NCI-H2227 (cell line): ENCODE data around the gene ACADM.
A peak's percentile ranks its signal among the peaks of the same experiment; 100 is the strongest.
"Not testable (repeated sequence)": the region's sequence is repeated elsewhere in the genome, so short reads cannot be mapped to it uniquely, and the experiment has no call there.

Source experiments
- DNase-seq: peaks from one replicate; lab custom pipeline; 2025; ENCODE audit not compliant: unreplicated experiment; lab: John Stamatoyannopoulos, UW

ACADM gene

DNA sequence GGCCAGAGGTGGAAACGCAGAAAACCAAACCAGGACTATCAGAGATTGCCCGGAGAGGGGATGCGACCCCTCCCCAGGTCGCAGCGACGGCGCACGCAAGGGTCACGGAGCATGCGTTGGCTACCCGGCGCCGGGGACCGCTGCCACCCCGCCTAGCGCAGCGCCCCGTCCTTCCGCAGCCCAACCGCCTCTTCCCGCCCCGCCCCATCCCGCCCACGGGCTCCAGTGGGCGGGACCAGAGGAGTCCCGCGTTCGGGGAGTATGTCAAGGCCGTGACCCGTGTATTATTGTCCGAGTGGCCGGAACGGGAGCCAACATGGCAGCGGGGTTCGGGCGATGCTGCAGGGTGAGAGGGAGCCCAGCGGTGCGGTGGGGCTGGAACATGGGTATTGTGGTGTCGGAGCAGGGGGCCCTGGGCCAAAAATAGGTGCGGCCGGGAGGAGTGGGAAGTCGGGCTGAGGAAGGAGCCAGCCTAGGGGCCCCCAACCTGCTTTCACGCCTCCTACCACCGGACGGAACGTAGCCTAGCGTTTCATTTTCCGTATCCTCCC, at the start of gene ACADM:
Gene ACADM (plus strand): TSS at position 238 of the 551 bp plus-strand sequence. CDS start 79 bp downstream, at position 317.
- peak; percentile 90 for DNase-seq

DNA sequence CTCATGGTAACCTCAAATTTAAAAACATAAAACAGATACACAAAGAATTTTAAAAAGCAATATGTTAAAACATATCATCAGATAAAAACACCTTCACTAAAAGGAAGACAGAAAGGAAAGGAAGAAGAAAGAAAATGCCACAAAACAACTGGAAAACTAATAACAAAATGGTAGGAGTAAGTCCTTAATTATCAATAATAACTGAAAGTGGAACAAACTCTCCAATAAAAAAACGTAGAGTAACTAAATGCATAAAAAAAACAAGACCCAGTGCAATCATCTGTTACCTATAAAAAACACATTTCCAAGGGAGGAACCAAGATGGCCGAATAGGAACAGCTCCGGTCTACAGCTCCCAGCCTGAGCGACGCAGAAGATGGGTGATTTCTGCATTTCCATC, 47.1 kb upstream of the ACADM start:
- DNase-seq, result peak; percentile 20

DNA sequence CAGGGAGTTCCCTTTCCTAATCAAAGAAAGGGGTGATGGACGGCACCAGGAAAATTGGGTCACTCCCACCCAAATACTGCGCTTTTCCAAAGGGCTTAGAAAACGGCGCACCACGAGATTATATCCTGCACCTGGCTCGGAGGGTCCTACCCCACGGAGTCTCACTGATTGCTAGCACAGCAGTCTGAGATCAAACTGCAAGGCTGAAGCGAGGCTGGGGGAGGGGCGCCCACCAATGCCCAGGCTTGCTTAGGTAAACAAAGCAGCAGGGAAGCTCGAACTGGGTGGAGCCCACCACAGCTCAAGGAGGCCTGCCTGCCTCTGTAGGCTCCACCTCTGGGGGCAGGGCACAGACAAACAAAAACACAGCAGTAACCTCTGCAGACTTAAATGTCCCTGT, 46.5 kb upstream of the ACADM start:
- peak; percentile 31 for DNase-seq

DNA sequence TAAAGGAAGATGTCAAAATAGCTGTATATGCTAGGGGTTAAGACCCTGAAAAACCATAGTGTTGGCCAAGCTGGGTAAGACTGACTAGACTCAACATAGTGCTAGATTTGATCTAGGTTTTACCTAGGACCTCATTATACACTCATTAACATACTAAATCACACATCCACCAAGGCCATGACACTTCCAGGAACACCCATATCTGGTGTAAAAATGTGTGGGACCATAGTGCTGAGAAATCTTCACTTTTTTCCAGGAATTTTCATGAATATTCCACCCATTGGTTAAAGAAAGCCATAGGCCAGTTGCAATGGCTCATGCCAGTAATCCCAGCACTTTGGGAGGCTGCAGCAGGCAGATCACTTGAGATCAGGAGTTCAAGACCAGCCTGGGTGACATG, 34.0 kb upstream of the ACADM start:
- no peak for DNase-seq

DNA sequence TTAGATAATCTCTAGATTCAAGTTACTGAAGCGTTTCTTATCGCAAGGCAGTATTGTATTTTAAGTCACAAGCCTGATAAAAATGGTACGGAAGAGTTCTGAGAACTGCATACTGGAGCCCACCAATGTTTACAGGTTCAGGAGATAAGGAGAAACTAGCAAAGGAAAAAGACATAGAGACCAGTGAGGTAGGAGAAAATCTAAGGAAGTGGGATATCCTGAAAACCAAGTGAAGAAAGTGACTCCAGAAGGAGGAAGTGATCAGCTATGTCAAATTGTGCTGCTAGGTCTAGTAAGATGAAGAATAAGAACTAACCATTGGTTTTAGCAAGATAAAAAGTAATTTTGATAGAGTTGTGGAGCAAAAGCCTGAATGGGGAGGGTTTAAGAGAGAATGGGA, 31.0 kb upstream of the ACADM start:
- DNase-seq, result no peak

DNA sequence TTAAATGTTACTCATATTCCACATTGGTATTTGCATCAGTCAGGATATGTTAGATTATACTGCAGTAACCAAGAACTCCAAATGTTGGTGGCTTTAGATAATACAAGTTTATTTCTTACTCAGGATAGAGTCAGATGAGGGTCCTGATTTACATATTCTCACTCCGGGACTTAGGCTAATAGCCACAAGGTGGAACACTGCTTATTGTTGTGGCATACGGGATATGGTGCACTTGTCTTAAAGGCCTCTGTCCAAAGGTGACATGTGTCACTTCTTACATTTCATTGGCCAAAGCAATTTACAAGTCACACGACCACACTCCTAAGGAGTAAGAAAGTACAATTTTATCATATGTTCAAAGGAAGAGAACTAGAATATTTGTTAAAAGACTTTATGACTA, 28.5 kb upstream of the ACADM start:
- no peak for DNase-seq

DNA sequence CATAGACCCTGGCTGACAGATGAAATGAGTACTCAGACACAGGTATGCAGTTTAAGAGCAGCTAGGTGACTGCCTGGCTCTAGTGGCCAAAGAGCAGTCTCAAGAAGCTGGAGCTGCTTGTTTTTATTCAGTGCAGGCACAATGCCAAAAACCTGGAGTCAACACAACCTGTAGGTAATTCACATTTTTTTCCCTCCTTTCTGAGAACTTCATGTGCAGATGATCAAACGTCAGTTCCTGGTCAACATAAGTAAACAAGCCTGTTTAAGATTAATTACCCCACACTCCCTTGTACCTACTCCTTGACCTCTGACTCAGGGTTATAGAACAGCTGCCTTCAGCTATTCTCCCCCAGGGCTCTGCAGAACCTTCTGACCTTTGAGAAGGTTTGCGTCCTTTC, 17.3 kb upstream of the ACADM start:
- DNase-seq, result no peak

DNA sequence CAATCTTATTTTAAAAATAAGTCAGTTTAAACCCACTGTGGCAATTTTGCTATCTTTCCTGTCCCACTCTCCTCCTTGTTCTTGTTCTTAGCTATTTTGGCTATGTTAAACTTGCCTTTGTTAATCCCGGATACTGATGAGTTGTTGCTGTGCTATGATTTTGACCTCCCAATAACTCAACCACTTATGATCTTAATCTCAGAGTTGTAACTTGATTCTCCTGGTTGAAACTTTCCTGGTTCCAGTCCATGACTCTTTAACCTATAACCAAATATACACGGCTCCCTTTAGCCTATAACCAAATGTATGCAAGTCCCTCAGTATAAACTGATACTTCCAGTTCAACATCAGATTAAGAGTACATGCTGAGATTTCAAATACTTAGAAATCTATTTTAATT, 15.6 kb upstream of the ACADM start:
- no peak for DNase-seq

DNA sequence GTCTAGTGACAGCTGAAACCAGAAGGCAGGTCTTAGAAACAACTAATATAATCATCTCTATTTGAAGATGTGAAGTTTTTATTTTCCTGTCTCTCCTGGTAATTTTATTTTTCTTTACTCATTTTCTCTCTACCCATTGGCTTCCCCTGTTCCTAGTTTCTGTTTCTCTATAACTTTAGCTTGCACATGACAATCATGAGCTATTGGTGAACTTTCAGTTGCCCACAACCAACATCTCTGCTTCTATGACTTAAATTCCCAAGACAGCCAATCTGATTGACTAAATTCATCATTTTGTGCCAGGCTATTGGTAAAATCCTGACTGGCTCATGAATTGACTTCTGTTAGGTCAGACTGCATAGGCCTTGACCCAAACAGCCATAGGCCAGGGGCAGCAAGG, 13.7 kb upstream of the ACADM start:
- no peak for DNase-seq

DNA sequence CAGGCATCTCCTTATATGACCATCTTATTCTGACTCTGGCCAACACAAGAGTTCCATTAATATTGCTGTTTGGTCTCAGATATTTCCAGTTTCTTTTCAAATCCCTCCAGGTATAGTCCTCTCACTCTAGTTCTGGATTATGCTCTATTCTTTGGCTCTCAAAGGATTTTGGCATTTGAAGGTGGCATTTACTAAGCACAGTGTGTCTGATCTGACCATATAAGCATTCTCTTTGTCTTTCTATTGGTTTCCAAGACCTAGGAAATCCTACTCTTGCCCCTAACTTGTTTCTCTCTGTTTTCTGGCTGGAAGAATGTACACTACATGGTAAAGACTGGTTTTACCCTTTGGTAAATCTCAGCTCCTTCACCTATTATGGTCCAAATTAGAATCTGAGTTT, 12.7 kb upstream of the ACADM start:
- DNase-seq, result no peak

DNA sequence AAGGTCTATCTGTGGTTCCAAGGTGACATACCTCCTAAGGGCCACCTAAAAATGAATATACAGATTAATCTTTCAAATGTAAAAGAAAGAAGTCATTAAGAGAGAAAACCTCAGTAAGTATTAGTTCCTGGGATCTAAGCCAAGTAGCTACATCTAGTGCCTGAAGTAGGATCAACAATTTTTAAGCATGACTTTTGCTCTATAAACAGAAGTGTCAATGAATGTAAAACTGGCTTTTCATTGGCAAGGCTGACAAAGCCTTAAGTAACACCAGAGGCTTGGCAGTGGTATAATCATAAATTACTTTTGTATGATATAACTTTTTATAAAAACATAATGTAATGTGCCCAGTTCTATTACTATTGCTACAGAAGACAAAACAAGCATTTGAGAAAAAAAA, 12.2 kb upstream of the ACADM start:
- no peak for DNase-seq

DNA sequence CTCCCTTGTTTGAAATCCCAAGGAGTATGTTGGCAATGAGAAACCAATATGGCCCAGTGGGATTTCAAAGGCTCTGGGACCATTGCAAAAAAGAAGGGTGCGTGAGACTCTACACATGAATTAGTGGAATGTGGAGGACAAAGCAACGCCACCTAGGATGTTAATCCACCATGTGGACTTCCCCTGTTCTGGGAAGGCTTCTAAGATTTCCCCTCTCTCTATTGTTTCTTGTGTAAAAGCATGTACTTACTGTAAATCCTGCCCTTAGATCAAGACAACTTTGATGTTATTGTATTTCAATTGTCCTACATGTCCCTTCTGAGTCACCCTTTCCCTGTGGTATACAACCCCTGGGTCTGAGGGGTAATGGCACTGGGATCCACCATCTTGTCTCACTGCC, 4.7 kb upstream of the ACADM start:
- DNase-seq, result no peak

DNA sequence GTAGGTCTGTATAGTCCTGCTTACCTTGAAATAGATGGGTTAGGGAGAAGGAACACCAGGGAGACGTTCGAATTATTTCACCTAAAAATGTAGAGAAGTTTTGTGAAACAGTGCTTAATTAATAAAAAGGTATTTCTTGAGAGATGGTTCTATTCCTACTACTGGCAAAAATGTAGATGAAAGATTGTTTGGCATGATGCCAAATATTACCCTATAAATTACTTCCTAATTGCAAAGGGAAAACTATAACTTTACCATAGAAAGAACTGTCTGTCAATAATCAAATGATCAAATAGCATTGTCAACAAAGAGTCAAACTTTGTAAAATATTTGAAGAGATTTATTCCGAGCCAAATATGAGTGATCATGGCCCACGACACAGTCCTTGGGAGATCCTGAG, 4.2 kb upstream of the ACADM start:
- no peak for DNase-seq

DNA sequence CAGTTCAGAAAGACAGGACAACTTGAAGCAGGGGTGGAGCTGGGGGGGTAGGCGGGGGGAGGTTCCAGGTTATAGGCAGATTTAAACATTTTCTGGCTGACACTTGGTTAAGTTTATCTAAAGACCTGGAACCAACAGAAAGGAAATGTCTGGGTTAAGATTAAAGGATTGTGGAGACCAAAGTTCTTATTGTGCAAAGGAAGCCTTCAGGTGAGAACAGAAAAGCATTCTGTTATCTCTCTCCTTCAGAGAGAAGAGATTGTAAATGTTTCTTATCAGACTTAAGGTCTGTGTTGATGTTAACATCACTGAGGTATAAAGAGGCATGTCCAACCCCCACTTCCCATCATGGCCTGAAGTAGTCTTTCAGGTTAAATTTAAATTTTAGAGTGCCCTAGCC, 3.7 kb upstream of the ACADM start:
- no peak for DNase-seq

DNA sequence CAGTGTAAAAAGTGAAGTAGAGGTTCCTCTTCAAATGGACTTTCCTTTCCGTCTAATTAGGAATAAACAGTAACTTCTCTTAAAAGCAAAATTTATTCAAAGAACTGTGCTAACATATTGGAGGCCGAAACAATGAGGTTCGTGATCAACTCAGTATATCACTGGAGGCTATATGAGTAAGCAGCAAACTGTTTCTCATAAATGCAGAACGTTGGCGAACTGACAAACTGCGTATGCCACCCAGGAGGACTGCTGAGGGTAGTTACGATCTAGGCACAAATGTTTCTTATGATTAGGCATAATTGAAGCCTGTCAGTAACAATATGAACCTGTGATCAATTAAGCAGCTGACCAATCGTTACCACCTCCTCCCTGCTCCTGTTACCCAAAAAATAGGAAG, 2.3 kb upstream of the ACADM start:
- not testable (repeated sequence) for DNase-seq

DNA sequence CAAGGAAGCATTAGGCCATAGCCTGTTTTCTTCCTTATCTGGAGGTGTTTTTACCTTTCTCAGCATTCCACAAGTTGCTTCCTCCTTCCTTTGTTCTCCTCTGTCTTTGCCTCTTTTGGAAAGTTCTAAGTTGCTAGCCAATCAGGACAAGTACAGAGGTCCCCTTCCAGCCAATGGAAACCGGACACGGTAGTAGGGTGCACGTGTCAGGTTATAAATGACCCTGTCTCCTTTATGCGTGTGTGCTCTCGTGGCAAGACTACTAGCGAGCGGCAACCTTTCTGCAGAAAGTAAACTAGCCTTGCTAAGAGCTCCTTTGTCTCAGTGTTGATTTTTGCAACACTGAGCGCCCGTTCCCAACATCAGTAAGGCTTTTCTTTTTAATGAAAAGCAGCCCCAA, 1.5 kb upstream of the ACADM start:
- DNase-seq, result no peak

DNA sequence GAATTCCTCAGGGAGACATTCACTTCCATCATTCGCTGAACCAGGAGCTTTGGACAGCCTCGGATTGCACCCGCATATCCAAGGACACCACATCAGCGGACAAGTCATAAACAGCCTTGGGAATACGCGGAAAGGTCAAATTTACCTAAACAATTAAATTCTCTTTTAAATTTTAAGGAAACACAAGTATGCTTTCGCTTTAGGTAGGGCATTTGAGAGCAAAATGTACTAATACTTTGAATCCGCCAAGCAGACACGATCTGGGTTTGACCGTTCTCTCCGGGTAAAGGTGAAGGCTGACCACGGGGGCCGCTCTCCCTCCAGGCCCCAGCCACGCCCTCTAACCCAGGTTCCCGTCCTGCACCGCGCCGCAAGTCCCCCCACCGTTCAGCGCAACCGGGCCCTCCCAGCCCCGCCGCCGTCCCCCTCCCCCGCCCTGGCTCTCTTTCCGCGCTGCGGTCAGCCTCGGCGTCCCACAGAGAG, 479 bp upstream of the ACADM start:
- DNase-seq, result peak; percentile 86

DNA sequence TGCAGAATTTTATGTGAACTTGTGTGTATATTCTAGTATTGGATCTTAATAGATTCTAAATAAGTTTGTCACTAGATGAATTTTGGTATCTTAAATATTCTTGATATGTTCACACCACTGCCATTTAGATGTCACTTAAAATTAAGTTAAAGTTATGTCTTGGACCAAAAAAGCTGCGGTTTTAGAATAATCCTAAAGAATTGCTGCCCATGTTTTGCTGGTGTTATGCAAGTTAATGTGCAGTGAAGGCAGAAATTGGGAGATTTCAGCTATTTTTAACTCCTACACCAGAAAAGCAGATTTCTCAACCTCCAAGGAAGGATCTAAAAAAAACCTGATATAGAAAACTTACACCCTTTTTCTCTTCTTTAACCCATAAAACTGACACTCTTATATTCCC, 757 bp downstream of the ACADM start:
- no peak for DNase-seq

DNA sequence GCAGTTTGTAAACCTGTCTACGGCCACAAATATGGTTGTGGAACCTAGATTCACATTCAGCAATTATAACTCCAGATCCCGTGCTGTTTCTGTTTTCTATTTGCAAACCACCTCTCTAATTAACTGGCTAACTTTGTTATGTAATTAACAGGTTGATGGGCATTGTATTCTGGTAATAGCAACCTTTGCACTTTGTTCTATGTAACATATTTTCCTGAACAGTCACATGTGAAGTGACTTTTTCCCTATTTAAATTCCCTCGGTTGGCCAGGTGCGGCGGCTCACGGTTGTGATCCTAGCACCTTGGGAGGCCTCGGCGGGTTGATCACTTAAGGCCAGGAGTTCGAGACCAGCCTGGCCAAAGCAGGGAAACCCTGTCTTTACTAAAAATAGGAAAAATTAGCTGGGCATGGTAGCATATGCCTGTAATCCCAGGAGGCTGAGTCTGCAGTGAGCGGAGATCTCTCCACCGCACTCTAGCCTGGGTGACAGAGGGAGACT, 1.4 kb downstream of the ACADM start:
- peak; percentile 7 for DNase-seq

DNA sequence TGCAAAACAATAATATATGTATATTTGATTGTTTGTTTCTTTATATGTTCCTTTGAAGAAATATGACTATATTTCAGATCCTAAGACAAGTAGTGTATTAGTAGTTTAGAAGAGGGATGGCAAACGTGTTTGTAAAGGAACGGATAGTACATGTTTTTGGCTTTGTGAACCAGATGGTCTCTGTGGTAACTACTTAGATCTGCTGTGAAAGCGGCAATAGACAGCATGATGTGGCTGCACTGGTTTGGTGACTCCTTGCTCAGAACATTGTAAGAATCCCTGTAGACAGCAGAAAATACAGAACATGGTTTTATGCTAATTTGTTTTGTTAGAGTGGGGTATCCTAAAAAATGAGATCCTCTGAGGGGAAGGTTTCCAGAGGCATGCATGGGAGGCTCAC, 3.1 kb downstream of the ACADM start:
- DNase-seq, result no peak

DNA sequence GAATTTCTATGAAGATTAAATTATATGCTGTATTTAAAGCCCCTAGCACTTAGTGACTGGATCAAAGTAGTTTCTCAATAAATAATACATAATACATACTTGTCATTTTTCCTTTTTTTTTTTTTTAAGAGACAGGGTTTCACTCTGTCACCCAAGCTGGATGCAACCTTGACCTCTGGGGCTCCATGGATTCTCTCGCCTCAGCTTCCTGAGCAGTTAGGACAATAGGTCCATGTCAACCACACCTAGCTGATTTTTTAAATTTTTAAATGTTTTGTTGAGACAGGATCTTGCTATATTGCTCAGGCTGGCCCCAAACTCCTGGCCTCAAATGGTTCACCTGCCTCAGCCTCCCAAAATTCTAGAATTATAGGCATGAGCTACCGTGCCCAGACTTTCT, 5.9 kb downstream of the ACADM start:
- no peak for DNase-seq

DNA sequence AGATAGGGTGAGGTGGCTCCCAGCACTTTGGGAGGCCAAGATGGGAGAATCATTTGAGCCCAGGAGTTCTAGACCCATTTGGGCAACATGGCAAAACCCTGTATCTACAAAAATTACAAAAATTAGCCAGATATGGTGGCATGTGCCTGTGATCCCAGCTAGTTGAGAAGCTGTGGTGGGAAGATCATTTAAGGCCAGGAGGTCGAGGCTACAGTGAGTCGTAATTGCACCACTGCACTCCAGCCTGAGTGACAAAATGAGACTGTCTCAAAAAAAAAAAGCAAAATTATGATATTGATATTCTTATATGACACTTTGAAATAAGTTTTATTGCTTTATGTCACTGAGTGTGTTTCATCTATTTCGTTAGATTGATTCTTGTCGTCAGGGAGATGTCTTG, 7.4 kb downstream of the ACADM start:
- no peak for DNase-seq

DNA sequence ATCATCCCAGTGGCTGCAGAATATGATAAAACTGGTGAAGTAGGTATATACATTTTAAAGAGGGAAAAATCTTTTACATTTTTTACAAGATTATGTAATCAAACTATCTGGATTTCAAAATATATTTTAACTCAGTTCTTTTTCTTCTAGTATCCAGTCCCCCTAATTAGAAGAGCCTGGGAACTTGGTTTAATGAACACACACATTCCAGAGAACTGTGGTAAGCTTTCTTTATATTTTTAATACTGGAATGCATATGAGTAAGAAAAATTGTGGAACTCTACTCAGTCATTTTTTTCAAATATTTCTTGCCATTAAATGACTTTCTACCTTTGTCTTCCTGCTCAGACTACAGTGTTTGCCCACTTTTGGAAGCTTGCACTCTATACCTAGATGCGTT, 8.2 kb downstream of the ACADM start:
- DNase-seq, result no peak

DNA sequence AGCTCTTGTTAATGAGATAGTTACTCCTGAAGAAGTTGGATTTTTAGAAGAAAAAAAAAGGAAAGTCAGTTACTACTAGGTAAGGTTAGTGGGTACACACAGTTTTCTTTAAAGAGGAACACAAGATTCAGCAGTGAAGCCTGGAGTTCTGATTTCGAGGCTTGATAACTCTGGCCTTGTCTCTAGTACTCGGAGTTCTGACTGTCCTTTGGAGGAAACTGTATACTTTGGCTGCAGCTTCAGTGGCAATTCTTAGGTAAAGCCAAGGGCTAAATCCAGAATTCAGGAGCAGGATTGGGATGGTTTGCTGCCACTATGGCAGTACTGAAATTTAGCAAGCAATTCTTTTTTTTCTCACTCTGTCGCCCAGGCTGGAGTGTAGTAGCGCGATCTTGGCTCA, 9.2 kb downstream of the ACADM start:
- DNase-seq, result no peak
